OCI-LY1 (cell line): ENCODE results near the gene LINGO3.

Experiments used
- H2AFZ ChIP-seq: fragments of 200-600 bp; sonication (generic), shearing (Covaris generic); 2 replicates; pipeline ENCODE4 v1.6.0; 2014; ENCODE audit warnings: antibody characterized with exemption, mild to moderate bottlenecking, low read length
- H3F3A ChIP-seq: fragments of 200-600 bp; sonication (generic), shearing (Covaris generic); 2 replicates; pipeline ENCODE4 v1.6.0; 2014; ENCODE audit warnings: mild to moderate bottlenecking, antibody characterized with exemption, low read length, moderate library complexity; ENCODE audit not compliant: insufficient read depth
- H3K27ac ChIP-seq: fragments of 200-600 bp; sonication (generic); 2 replicates; pipeline ENCODE4 v1.5.1; 2014; ENCODE audit warnings: low read length, mixed run types, mild to moderate bottlenecking, low read depth; ENCODE audit not compliant: poor library complexity, severe bottlenecking
- H3K27me3 ChIP-seq: fragments of 200-600 bp; sonication (generic); 2 replicates; pipeline ENCODE4 v1.6.0; 2014; ENCODE audit warnings: antibody characterized with exemption, mild to moderate bottlenecking, low read length, moderate library complexity; ENCODE audit not compliant: insufficient read depth
- H3K36me3 ChIP-seq: fragments of 200-600 bp; sonication (generic); 2 replicates; pipeline ENCODE4 v1.6.1; 2014; ENCODE audit warnings: mild to moderate bottlenecking, antibody characterized with exemption, low read length, moderate library complexity, mixed read lengths; ENCODE audit not compliant: insufficient read depth
- H3K4me1 ChIP-seq: fragments of 200-600 bp; sonication (generic); 2 replicates; pipeline ENCODE4 v1.5.1; 2014; ENCODE audit warnings: mild to moderate bottlenecking, low read length, moderate library complexity; ENCODE audit not compliant: insufficient read depth, severe bottlenecking
- H3K4me2 ChIP-seq: fragments of 200-600 bp; sonication (generic), shearing (Covaris generic); 2 replicates; pipeline ENCODE4 v1.6.1; 2014; ENCODE audit warnings: low read length
- H3K4me3 ChIP-seq: fragments of 200-600 bp; sonication (generic); 2 replicates; pipeline ENCODE4 v1.5.1; 2014; ENCODE audit warnings: low read length, low read depth, mild to moderate bottlenecking, mixed read lengths; ENCODE audit not compliant: poor library complexity, severe bottlenecking
- H3K79me2 ChIP-seq: fragments of 200-600 bp; shearing (Covaris generic); 2 replicates; pipeline ENCODE4 v1.6.1; 2016; ENCODE audit warnings: mixed run types, low read length, mixed read lengths; ENCODE audit not compliant: insufficient read depth
- H3K9ac ChIP-seq: fragments of 200-600 bp; sonication (generic), shearing (Covaris generic); 2 replicates; pipeline ENCODE4 v1.6.1; 2014; ENCODE audit warnings: mild to moderate bottlenecking, low read length, mixed read lengths
- H3K9me2 ChIP-seq: fragments of 200-600 bp; sonication (generic), shearing (Covaris generic); 2 replicates; pipeline ENCODE4 v1.6.1; 2014; ENCODE audit warnings: low read depth, mild to moderate bottlenecking, low read length, mixed read lengths
- H3K9me3 ChIP-seq: fragments of 200-600 bp; shearing (Covaris generic); 2 replicates; pipeline ENCODE4 v1.6.1; 2014; ENCODE audit warnings: low read length, mixed read lengths
- H4K20me1 ChIP-seq: fragments of 200-600 bp; sonication (generic), shearing (Covaris generic); 2 replicates; pipeline ENCODE4 v1.6.0; 2016; ENCODE audit warnings: mild to moderate bottlenecking, low read length; ENCODE audit not compliant: insufficient read depth
- EZH2 ChIP-seq: fragments of 200-600 bp; sonication (generic), shearing (Covaris generic); IDR thresholded peaks from 2 replicates; pipeline ENCODE4 v1.8.0; 2017; ENCODE audit warnings: borderline replicate concordance, mixed run types, mild to moderate bottlenecking, antibody characterized with exemption, low read length, moderate library complexity, mixed read lengths
- TF ChIP-seq, protein P1 (sequence below): fragments of 200-600 bp; sonication (generic), shearing (Covaris generic); IDR thresholded peaks from 2 replicates; pipeline ENCODE4 v1.5.1; 2017; ENCODE audit warnings: mild to moderate bottlenecking, antibody characterized with exemption, low read length, moderate library complexity, mixed read lengths

LINGO3 gene

GRCh38 chr19:2321565-2322283, 13.8 kb upstream of the LINGO3 start:
- H3F3A ChIP-seq, result no peaks in the 10 kb centered on the region
- no peaks in the 10 kb centered on the region for H3K27me3 ChIP-seq
- H3K79me2 ChIP-seq, result 0 out of 2 replicates have a peak, but pooled peaks cover 1% of the 10 kb centered on the region
- H3K9ac ChIP-seq, result no peak overlapping the region
- TF ChIP-seq EZH2, result no peak
- TF ChIP-seq, protein P1, sequence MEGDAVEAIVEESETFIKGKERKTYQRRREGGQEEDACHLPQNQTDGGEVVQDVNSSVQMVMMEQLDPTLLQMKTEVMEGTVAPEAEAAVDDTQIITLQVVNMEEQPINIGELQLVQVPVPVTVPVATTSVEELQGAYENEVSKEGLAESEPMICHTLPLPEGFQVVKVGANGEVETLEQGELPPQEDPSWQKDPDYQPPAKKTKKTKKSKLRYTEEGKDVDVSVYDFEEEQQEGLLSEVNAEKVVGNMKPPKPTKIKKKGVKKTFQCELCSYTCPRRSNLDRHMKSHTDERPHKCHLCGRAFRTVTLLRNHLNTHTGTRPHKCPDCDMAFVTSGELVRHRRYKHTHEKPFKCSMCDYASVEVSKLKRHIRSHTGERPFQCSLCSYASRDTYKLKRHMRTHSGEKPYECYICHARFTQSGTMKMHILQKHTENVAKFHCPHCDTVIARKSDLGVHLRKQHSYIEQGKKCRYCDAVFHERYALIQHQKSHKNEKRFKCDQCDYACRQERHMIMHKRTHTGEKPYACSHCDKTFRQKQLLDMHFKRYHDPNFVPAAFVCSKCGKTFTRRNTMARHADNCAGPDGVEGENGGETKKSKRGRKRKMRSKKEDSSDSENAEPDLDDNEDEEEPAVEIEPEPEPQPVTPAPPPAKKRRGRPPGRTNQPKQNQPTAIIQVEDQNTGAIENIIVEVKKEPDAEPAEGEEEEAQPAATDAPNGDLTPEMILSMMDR, result no peak
- H2AFZ ChIP-seq, result no peak overlapping the region
- H3K9me3 ChIP-seq, result no peaks in the 10 kb centered on the region
- no peaks in the 10 kb centered on the region for H4K20me1 ChIP-seq
- peaks cover 52% of the 10 kb centered on the region for H3K4me1 ChIP-seq
- H3K4me2 ChIP-seq, result no peak overlapping the region
- peaks cover 45% of the 10 kb centered on the region for H3K36me3 ChIP-seq
- H3K9me2 ChIP-seq, result no peaks in the 10 kb centered on the region
- H3K27ac ChIP-seq, result no peak overlapping the region
- H3K4me3 ChIP-seq, result no peak overlapping the region

- no peaks in the 10 kb centered on the region for H3F3A ChIP-seq
- no peaks in the 10 kb centered on the region for H3K9me3 ChIP-seq
- H3K27ac ChIP-seq, result no peak overlapping the region
- peaks cover 51% of the 10 kb centered on the region for H3K4me1 ChIP-seq
- H4K20me1 ChIP-seq, result no peaks in the 10 kb centered on the region
- no peaks in the 10 kb centered on the region for H3K9me2 ChIP-seq
- no peak for TF ChIP-seq EZH2
- TF ChIP-seq, protein P1, result no peak
- no peak overlapping the region for H3K4me2 ChIP-seq
- no peaks in the 10 kb centered on the region for H3K27me3 ChIP-seq
- H3K36me3 ChIP-seq, result peaks cover 39% of the 10 kb centered on the region
- H3K79me2 ChIP-seq, result no peaks in the 10 kb centered on the region
- H3K9ac ChIP-seq, result no peak overlapping the region
- H2AFZ ChIP-seq, result no peak overlapping the region
- H3K4me3 ChIP-seq, result no peak overlapping the region
These were observed 13.0 kb upstream of the LINGO3 start for GRCh38 chr19:2320939-2321338.

- Histone ChIP-seq H3K36me3 (peaks cover 36% of the 10 kb centered on the region), H4K20me1 (no peaks in the 10 kb centered on the region), H3K27me3 (peaks cover 5% of the 10 kb centered on the region; the same call in 1 of the 2 replicates), H3K4me1 (peaks cover 48% of the 10 kb centered on the region), H3K9me3 (peaks cover 5% of the 10 kb centered on the region), H3K4me3 (no peak overlapping the region), H3K4me2 (no peak overlapping the region), H2AFZ (no peak overlapping the region), H3K27ac (no peak overlapping the region), H3K79me2 (no peaks in the 10 kb centered on the region), H3F3A (no peaks in the 10 kb centered on the region), H3K9me2 (no peaks in the 10 kb centered on the region), H3K9ac (no peak overlapping the region)
- TF ChIP-seq, protein P1, result no peak
- no peak for TF ChIP-seq EZH2
These were observed 12.1 kb upstream of the LINGO3 start for GRCh38 chr19:2320049-2320448.
